GM18907 (cell line): ENCODE results near the gene FBXO47.
"Not testable (repeated sequence)": the region's sequence is repeated elsewhere in the genome, so short reads cannot be mapped to it uniquely, and the experiment has no call there.

Source experiments
- ATAC-seq: cut with Tn5 transposase; IDR thresholded peaks from one replicate; pipeline ENCODE4 v1.9.1; 2021; ENCODE audit warnings: mild to moderate bottlenecking, moderate library complexity; ENCODE audit not compliant: unreplicated experiment

FBXO47 gene

GRCh38 chr17:38981636-38982035, 14.4 kb upstream of the FBXO47 start:
- ATAC-seq = no peak

- ATAC-seq = no peak
Observed at GRCh38 chr17:38980490-38981217, 13.5 kb upstream of the FBXO47 start.

GRCh38 chr17:38978180-38978579, 11.0 kb upstream of the FBXO47 start:
- no peak for ATAC-seq

GRCh38 chr17:38976187-38976551, 9.0 kb upstream of the FBXO47 start:
- not testable (repeated sequence) for ATAC-seq

- no peak for ATAC-seq
Observed at GRCh38 chr17:38970804-38971203, 3.6 kb upstream of the FBXO47 start.

DNA sequence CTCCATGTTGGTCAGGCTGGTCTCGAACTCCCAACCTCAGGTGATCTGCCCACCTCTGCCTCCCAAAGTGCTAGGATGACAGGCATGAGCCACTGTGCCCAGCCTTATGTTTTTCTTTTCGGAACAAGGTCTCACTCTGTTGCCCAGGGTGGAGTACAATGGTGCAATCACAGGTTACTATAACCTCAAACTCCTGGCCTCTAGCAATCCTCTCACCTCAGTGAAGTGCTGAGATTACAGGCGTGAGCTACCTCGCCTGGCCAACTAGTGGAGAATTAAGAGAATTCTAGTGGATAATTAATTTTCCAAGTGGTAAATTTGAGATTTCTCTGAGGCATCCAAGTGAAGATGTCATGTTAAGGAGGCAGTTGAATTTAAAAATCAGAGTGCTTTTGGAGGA, 2.9 kb upstream of the FBXO47 start:
- no peak for ATAC-seq

GRCh38 chr17:38969281-38969680, 2.1 kb upstream of the FBXO47 start:
- no peak for ATAC-seq

GRCh38 chr17:38961413-38961812, 5.8 kb downstream of the FBXO47 start:
- ATAC-seq = no peak

DNA sequence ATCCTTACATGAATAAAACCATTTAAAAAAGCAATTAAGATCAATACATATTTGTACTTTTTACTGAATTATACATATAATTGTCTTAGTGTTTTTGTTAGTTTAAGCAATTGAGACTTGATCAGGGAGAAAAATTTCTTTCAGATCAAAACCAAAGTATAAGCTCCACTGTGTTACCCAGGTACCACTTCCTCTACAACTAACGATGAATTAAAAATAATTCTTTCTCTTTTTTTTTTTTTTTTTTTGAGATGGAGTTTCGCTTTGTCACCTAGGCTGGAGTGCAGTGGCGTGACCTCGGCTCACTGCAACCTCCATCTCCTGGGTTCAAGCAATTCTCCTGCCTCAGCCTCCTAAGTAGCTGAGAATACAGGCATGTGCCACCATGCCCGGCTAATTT, 6.8 kb downstream of the FBXO47 start:
- ATAC-seq = no peak

- no peak for ATAC-seq
Observed at GRCh38 chr17:38959508-38959907, 7.7 kb downstream of the FBXO47 start.

- ATAC-seq = no peak
Observed at GRCh38 chr17:38958756-38959155, 8.4 kb downstream of the FBXO47 start.

DNA sequence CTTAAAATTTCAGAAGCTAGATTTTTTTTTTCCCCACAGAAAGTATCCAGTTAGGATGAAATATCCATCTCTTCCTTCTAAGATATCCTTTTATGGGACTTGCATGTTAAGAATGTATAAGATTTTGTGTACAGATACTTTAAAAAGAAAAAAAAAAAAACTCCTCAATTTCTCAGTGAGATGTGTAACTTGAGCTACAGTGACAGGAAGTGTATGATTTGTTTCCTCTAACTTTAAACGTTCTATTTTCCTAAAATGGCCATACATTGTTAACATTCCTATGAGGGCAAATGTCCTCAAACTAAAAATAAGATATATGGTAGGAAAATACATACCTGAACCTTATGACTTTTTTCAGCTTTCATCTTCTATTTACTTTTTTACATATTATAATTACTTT, 8.9 kb downstream of the FBXO47 start:
- no peak for ATAC-seq

DNA sequence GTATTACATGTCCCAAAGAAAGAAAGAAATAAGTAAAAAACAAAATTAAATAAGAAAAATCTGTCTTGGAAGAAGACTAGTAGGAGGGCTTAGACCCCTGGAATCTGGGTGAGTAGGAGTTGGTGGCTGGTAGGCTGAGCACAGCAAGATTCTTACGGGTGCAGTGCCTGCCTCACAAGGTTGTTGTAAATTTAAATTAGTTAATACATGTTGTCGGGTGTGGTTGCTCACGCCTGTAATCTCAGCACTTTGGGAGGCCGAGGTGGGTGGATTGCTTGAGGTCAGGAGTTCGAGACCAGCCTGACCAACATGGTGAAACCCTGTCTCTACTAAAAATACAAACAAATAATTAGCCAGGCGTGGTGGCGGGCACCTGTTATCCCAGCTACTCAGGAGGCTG, 13.4 kb downstream of the FBXO47 start:
- not testable (repeated sequence) for ATAC-seq

DNA sequence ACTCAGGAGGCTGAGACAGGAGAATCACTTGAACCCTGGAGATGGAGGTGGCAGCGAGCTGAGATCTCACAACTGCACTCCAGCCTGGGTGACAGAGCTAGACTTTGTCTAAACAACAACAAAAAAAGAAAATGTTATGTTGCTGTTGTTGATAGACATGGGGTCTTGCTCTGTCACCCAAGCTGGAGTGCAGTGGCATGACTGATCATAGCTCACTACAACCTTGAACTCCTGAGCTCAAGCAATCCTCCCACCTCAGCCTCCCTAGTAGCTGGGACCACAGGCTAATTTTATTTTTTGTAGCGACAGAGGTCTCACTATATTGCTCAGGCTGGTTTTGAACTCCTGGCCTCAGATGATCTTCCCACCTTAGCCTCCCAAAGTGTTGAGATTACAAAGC, 20.0 kb downstream of the FBXO47 start:
- ATAC-seq = no peak

DNA sequence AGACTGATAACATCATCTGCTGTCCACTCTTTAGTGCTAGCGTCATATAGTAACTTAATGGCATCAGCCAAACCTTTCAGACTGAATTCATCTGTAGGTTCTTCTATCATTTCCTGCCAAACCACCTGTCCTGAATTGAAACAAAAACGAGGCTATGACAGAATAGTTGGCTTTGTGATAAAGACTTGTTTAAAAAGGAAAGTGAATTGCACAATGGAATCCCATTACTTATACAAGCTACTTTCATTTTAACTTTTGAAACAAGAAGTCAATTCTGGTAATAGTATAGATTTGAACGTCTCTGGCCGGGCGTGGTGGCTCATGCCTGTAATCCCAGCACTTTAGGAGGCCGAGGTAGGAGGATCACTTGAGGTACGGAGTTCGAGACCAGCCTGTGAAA, 23.6 kb downstream of the FBXO47 start:
- no peak for ATAC-seq

DNA sequence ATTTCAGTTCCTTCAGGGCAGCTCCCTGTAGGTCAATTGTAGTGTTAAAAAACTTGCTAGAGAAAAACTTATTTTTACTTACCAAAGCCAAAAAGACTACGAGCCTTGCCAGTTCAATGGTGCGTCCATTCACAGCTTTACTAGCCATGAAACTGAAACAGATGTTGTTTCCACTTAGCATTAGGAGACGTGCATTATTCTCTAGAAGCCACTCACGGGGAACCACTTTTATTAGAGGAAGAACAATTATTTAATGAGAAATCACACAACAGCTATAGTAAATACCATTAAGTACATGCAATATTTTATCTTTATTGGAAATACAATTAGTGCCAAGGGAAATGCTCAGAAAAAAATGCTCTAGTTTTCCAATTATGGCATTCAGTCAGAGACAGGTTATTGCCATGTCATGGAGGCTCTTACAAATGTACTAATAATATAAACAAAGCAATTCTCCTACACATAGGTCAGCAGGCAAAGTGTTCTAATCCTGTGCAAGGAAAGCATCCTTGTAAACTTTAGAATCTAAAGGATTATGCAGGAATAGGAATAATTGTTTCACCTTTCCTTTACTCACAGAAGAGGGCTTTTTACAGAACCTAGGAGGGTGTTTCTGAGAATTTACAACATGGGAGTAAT, 24.4 kb downstream of the FBXO47 start:
- no peak for ATAC-seq

GRCh38 chr17:38940404-38940803, 26.8 kb downstream of the FBXO47 start:
- no peak for ATAC-seq

- no peak for ATAC-seq
Observed at GRCh38 chr17:38939987-38940386, 27.2 kb downstream of the FBXO47 start.

DNA sequence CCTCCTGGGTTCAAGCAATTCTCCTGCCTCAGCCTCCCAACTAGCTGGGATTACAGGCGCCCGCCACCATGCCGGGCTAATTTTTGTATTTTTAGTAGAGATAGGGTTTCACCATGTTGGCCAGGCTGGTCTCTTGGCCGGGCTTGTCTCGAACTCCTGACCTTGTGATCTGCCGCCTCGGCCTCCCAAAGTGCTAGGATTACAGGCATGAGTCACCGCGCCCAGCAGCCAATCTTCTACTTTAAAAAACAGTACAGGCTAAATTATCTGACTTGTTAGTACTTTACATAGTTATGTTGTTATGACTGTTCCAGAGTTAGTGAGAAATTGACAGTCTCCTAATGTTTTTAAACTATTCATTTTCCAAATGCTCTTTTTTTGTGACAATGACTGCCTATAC, 33.2 kb downstream of the FBXO47 start:
- not testable (repeated sequence) for ATAC-seq

DNA sequence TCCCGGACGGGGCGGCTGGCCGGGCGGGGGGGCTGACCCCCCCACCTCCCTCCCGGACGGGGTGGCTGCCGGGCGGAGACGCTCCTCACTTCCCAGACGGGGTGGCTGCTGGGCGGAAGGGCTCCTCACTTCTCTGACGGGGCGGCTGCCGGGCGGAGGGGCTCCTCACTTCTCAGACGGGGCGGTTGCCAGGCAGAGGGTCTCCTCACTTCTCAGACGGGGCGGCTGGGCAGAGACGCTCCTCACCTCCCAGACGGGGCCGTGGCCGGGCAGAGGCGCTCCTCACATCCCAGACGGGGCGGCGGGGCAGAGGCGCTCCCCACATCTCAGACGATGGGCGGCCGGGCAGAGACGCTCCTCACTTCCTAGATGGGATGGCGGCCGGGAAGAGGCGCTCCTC, 36.4 kb downstream of the FBXO47 start:
- not testable (repeated sequence) for ATAC-seq

- ATAC-seq = no peak
Observed at GRCh38 chr17:38926293-38927070, 40.7 kb downstream of the FBXO47 start.
